ENCODE results near the gene IDUA. TPM values are rescaled to one million over a fixed set of nuclear protein-coding genes. Genes with fewer than 3 reads are reported as not detected.
"Not testable (repeated sequence)": the region's sequence is repeated elsewhere in the genome, so short reads cannot be mapped to it uniquely, and the experiment has no call there.

Gene IDUA
- total and polyA plus RNA-seq, 4 donors, result 5.1 to 40.2 (median 27.0) TPM

- Histone ChIP-seq H3K27me3 (ENCODE audit: control insufficient read depth, insufficient read depth, low read length) (peaks cover 27% of the 10 kb centered on the region), H3K4me3 (ENCODE audit: low read depth, low read length) (no peak overlapping the region), H3K9me3 (ENCODE audit: control insufficient read depth, insufficient read depth, low read length) (no peaks in the 10 kb centered on the region), H3K4me1 (ENCODE audit: control insufficient read depth, insufficient read depth, low read length) (peaks cover 54% of the 10 kb centered on the region), H3K27ac (ENCODE audit: low read depth, low read length) (no peak overlapping the region), H3K36me3 (ENCODE audit: control insufficient read depth, insufficient read depth, low read length) (no peaks in the 10 kb centered on the region)
- peak in 1 of 6 donors; percentile 1 for DNase-seq (ENCODE audit: low read depth in 4 of 6, low spot score in 6 of 6)
- no CpG with 5 or more reads among the region's 9 CpGs for WGBS (ENCODE audit: insufficient coverage)
These were observed 64.6 kb downstream of the IDUA start for GRCh38 chr4:1051472-1051871.

GRCh38 chr4:1052231-1052671 lies 65.4 kb downstream of the IDUA start:
- Histone ChIP-seq H3K27ac (ENCODE audit: low read depth, low read length) (no peak overlapping the region), H3K27me3 (ENCODE audit: control insufficient read depth, insufficient read depth, low read length) (peaks cover 27% of the 10 kb centered on the region), H3K4me3 (ENCODE audit: low read depth, low read length) (no peak overlapping the region), H3K36me3 (ENCODE audit: control insufficient read depth, insufficient read depth, low read length) (no peaks in the 10 kb centered on the region), H3K4me1 (ENCODE audit: control insufficient read depth, insufficient read depth, low read length) (peaks cover 53% of the 10 kb centered on the region), H3K9me3 (ENCODE audit: control insufficient read depth, insufficient read depth, low read length) (no peaks in the 10 kb centered on the region)
- 58% methylated on average over 12 of the region's 15 CpGs for WGBS (ENCODE audit: insufficient coverage)
- DNase-seq (ENCODE audit: low read depth in 4 of 6, low spot score in 6 of 6), result no peak

GRCh38 chr4:1053080-1053661 lies 66.3 kb downstream of the IDUA start:
- H3K4me1 ChIP-seq (ENCODE audit: control insufficient read depth, insufficient read depth, low read length), result peaks cover 43% of the 10 kb centered on the region
- H3K9me3 ChIP-seq (ENCODE audit: control insufficient read depth, insufficient read depth, low read length), result no peaks in the 10 kb centered on the region
- H3K4me3 ChIP-seq (ENCODE audit: low read depth, low read length), result no peak overlapping the region
- no peaks in the 10 kb centered on the region for H3K36me3 ChIP-seq (ENCODE audit: control insufficient read depth, insufficient read depth, low read length)
- H3K27ac ChIP-seq (ENCODE audit: low read depth, low read length), result no peak overlapping the region
- H3K27me3 ChIP-seq (ENCODE audit: control insufficient read depth, insufficient read depth, low read length), result peaks cover 27% of the 10 kb centered on the region
- 61% methylated on average over 24 of the region's 24 CpGs for WGBS (ENCODE audit: insufficient coverage)
- peak in 1 of 6 donors; percentile 69 for DNase-seq (ENCODE audit: low read depth in 4 of 6, low spot score in 6 of 6)

- H3K27me3 ChIP-seq (ENCODE audit: control insufficient read depth, insufficient read depth, low read length), result peaks cover 33% of the 10 kb centered on the region
These were observed 67.0 kb downstream of the IDUA start for GRCh38 chr4:1053891-1054290.

More at GRCh38 chr4:1053891-1054290, 67.0 kb downstream of the IDUA start:
- H3K36me3 ChIP-seq (ENCODE audit: control insufficient read depth, insufficient read depth, low read length); DNase-seq (ENCODE audit: low read depth in 4 of 6, low spot score in 6 of 6); H3K9me3 ChIP-seq (ENCODE audit: control insufficient read depth, insufficient read depth, low read length); H3K27ac ChIP-seq (ENCODE audit: low read depth, low read length); H3K4me3 ChIP-seq (ENCODE audit: low read depth, low read length): not testable (repeated sequence)
- peaks cover 40% of the 10 kb centered on the region for H3K4me1 ChIP-seq (ENCODE audit: control insufficient read depth, insufficient read depth, low read length)
- WGBS (ENCODE audit: insufficient coverage), result 60% methylated on average over 6 of the region's 7 CpGs

Other genes with a start within 250 kb of the IDUA start
- gene CPLX1, start 160.9 kb upstream of the IDUA start, total RNA-seq, result 10 to 100 TPM in 1 of 2 donors, 1 to 10 TPM in 1; 5.3 to 15.4 TPM
- gene CPLX1, start 160.9 kb upstream of the IDUA start, polyA plus RNA-seq (ENCODE audit: insufficient read length in 2 of 2), result 100 to 1,000 TPM; 114 to 117 TPM
- gene GAK, start 54.7 kb upstream of the IDUA start, total RNA-seq, result 10 to 100 TPM; 41.8 to 59.2 TPM
- 10 to 100 TPM; 63.0 to 78.8 TPM for gene GAK, start 54.7 kb upstream of the IDUA start, polyA plus RNA-seq (ENCODE audit: insufficient read length in 2 of 2)
- 10 to 100 TPM; 27.1 to 31.9 TPM for gene TMEM175, start 54.6 kb upstream of the IDUA start, total RNA-seq
- 10 to 100 TPM; 70.9 to 78.7 TPM for gene TMEM175, start 54.6 kb upstream of the IDUA start, polyA plus RNA-seq (ENCODE audit: insufficient read length in 2 of 2)
- gene DGKQ, start 13.5 kb upstream of the IDUA start, total RNA-seq, result 10 to 100 TPM; 10.4 to 10.9 TPM
- gene DGKQ, start 13.5 kb upstream of the IDUA start, polyA plus RNA-seq (ENCODE audit: insufficient read length in 2 of 2), result 10 to 100 TPM; 25.8 to 28.4 TPM
- 1 to 10 TPM in 1 of 2 donors, under 1 TPM in 1; 0.79 to 1.2 TPM for gene SLC26A1, start 6.4 kb downstream of the IDUA start, total RNA-seq
- 1 to 10 TPM; 9.3 to 9.5 TPM for gene SLC26A1, start 6.4 kb downstream of the IDUA start, polyA plus RNA-seq (ENCODE audit: insufficient read length in 2 of 2)
- 10 to 100 TPM; 11.2 to 39.2 TPM for gene FGFRL1, start 24.6 kb downstream of the IDUA start, total RNA-seq
- 10 to 100 TPM; 27.5 to 43.7 TPM for gene FGFRL1, start 24.6 kb downstream of the IDUA start, polyA plus RNA-seq (ENCODE audit: insufficient read length in 2 of 2)
- gene RNF212, start 126.5 kb downstream of the IDUA start, total RNA-seq, result 1 to 10 TPM; 3.9 to 7.5 TPM
- gene RNF212, start 126.5 kb downstream of the IDUA start, polyA plus RNA-seq (ENCODE audit: insufficient read length in 2 of 2), result 10 to 100 TPM in 1 of 2 donors, 1 to 10 TPM in 1; 9.8 to 12.6 TPM
- gene SPON2, start 185.5 kb downstream of the IDUA start, total RNA-seq, result 10 to 100 TPM; 10.6 to 29.5 TPM
- 10 to 100 TPM; 19.8 to 23.2 TPM for gene SPON2, start 185.5 kb downstream of the IDUA start, polyA plus RNA-seq (ENCODE audit: insufficient read length in 2 of 2)

Measured in spinal cord (tissue), 10 donors.